ENCODE measurements around the gene UBE2D1. TPM values are rescaled to one million over a fixed set of nuclear protein-coding genes. Genes with fewer than 3 reads are reported as not detected.

The UBE2D1 gene
- total RNA-seq, 6 donors from 2014 or later = 2.1 to 28.6 (median 16.4) TPM

- Histone ChIP-seq H3K27ac (no peak overlapping the region), H3K4me3 (no peak overlapping the region), H3K9me3 (no peaks in the 10 kb centered on the region), H3K4me1 (no peaks in the 10 kb centered on the region), H3K36me3 (peaks cover 21 to 55% (median 27%) of the 10 kb centered on the region in 4 donors), H3K27me3 (no peaks in the 10 kb centered on the region)
- ATAC-seq (ENCODE audit: low FRiP score in 2 of 2) (no peak), DNase-seq (no peak)
- TF ChIP-seq POLR2A (IDR thresholded peaks at IDR 0.05) (no peak), POLR2AphosphoS5 (IDR thresholded peaks at IDR 0.05) (no peak), EP300 (IDR thresholded peaks at IDR 0.05) (no peak), CTCF (IDR thresholded peaks at IDR 0.05) (no peak)
- WGBS, 2 donors = 79 to 100% methylated on average over 3 of the region's 3 CpGs
Observed at GRCh38 chr10:58397830-58398229, 63.0 kb downstream of the UBE2D1 start.

GRCh38 chr10:58399410-58399809, 64.6 kb downstream of the UBE2D1 start:
- Histone ChIP-seq H3K9me3 (no peaks in the 10 kb centered on the region), H3K36me3 (peaks cover 16 to 40% (median 20%) of the 10 kb centered on the region in 4 donors), H3K27ac (no peak overlapping the region), H3K27me3 (no peaks in the 10 kb centered on the region), H3K4me3 (no peak overlapping the region), H3K4me1 (no peaks in the 10 kb centered on the region)
- 83 to 90% methylated on average over 4 of the region's 4 CpGs for WGBS, 2 donors
- ATAC-seq (ENCODE audit: low FRiP score in 2 of 2) = no peak
- no peak for DNase-seq
- no peak for TF ChIP-seq CTCF (IDR thresholded peaks at IDR 0.05)
- no peak for TF ChIP-seq EP300 (IDR thresholded peaks at IDR 0.05)
- TF ChIP-seq POLR2A (IDR thresholded peaks at IDR 0.05) = no peak
- no peak for TF ChIP-seq POLR2AphosphoS5 (IDR thresholded peaks at IDR 0.05)

- DNase-seq (no peak), ATAC-seq (ENCODE audit: low FRiP score in 2 of 2) (no peak)
- no peak overlapping the region for H3K4me3 ChIP-seq
- H3K27me3 ChIP-seq = no peaks in the 10 kb centered on the region
- TF ChIP-seq POLR2A (IDR thresholded peaks at IDR 0.05) (no peak), CTCF (IDR thresholded peaks at IDR 0.05) (no peak), POLR2AphosphoS5 (IDR thresholded peaks at IDR 0.05) (no peak)
- H3K36me3 ChIP-seq = peaks cover 8 to 28% (median 10%) of the 10 kb centered on the region in 4 donors
- no peaks in the 10 kb centered on the region for H3K4me1 ChIP-seq
- H3K27ac ChIP-seq = no peak overlapping the region
- no peaks in the 10 kb centered on the region for H3K9me3 ChIP-seq
- 43 to 68% methylated on average over 1 of the region's 1 CpG for WGBS, 2 donors
Observed at GRCh38 chr10:58400609-58401008, 65.8 kb downstream of the UBE2D1 start.

- TF ChIP-seq POLR2AphosphoS5 (IDR thresholded peaks at IDR 0.05) = no peak
- no peak for TF ChIP-seq POLR2A (IDR thresholded peaks at IDR 0.05)
- TF ChIP-seq CTCF (IDR thresholded peaks at IDR 0.05) = no peak
- no peak for TF ChIP-seq EP300 (IDR thresholded peaks at IDR 0.05)
- no peak for ATAC-seq (ENCODE audit: low FRiP score in 2 of 2)
Observed at GRCh38 chr10:58404001-58404400, 69.2 kb downstream of the UBE2D1 start.

GRCh38 chr10:58409956-58410610, 75.3 kb downstream of the UBE2D1 start:
- TF ChIP-seq POLR2AphosphoS5 (IDR thresholded peaks at IDR 0.05) = no peak
- no peak overlapping the region for H3K4me3 ChIP-seq
- no peak for DNase-seq
- WGBS, 2 donors = 73 to 81% methylated on average over 3 to 4 of the region's 4 CpGs
- no peaks in the 10 kb centered on the region for H3K4me1 ChIP-seq
- H3K27ac ChIP-seq = no peak overlapping the region
- H3K9me3 ChIP-seq = no peaks in the 10 kb centered on the region
- no peak for ATAC-seq (ENCODE audit: low FRiP score in 2 of 2)
- no peaks in the 10 kb centered on the region for H3K27me3 ChIP-seq
- H3K36me3 ChIP-seq = no peaks in the 10 kb centered on the region

More at GRCh38 chr10:58404001-58404400, 69.2 kb downstream of the UBE2D1 start:
- 94 to 100% methylated on average over 2 of the region's 2 CpGs for WGBS, 2 donors
- H3K9me3 ChIP-seq = no peaks in the 10 kb centered on the region
- H3K27me3 ChIP-seq = no peaks in the 10 kb centered on the region
- H3K4me1 ChIP-seq = no peaks in the 10 kb centered on the region
- no peaks in the 10 kb centered on the region for H3K36me3 ChIP-seq
- DNase-seq = no peak
- H3K27ac ChIP-seq = no peak overlapping the region
- no peak overlapping the region for H3K4me3 ChIP-seq

Measured in upper lobe of left lung (tissue), 6 donors.